HCT116 (cell line): Measurements from ENCODE around the gene CD99. TPM values are rescaled to one million over a fixed set of nuclear protein-coding genes. Genes with fewer than 3 reads are reported as not detected.

ENCODE experiments used
- ATAC-seq: fragments of 200-7000 bp; cut with Tn5 transposase; 2 replicates; pipeline ENCODE4 v1.9.1; 2020; ENCODE audit warnings: mild to moderate bottlenecking, moderate library complexity
- BruUV-seq: library from RNA; stranded (reverse); fragments of 400-500 nt; replicated peaks from 2 replicates; lab custom pipeline; 2021; lab: Mats Ljungman, UMichigan
- CTCF ChIA-PET: fragments of 300-600 bp; sonication (Branson Sonifier 250); formaldehyde crosslinking; loops from one replicate; lab custom pipeline; 2021; ENCODE audit warnings: antibody characterized with exemption; lab: Charles Lee
- POLR2A ChIA-PET: fragments of 300-600, 350-600 bp; sonication (Branson Sonifier 250); formaldehyde crosslinking; loops from one replicate; lab custom pipeline; 2021; ENCODE audit warnings: antibody characterized with exemption; lab: Charles Lee
- RAD21 ChIA-PET, 2 experiments: fragments of 300-600 bp; sonication (Branson Sonifier 250); formaldehyde crosslinking; loops; one replicate each; lab custom pipeline; 2023; ENCODE audit warnings: low total read pairs in 2 of 2; ENCODE audit not compliant: uncharacterized antibody in 2 of 2, unreplicated experiment in 2 of 2, low non-redundant PET in 1 of 2; lab: Charles Lee
- DNase-seq: peaks from one replicate; pipeline ENCODE4 v3.0.0-alpha.2; 2010; ENCODE audit warnings: low read depth, low spot score
- H2AFZ ChIP-seq: fragments of 200-600 bp; shearing (Covaris generic), sonication (generic); 2 replicates; pipeline ENCODE4 v1.6.1; 2017; ENCODE audit warnings: low read depth, mixed run types, mixed read lengths, antibody characterized with exemption, low read length; ENCODE audit not compliant: poor library complexity, severe bottlenecking
- H3K27ac ChIP-seq: 2 replicates; pipeline ENCODE4 v1.5.1; 2012; ENCODE audit warnings: low read depth, low read length
- H3K27me3 ChIP-seq: fragments of 200-600 bp; sonication (generic); 2 replicates; pipeline ENCODE4 v1.6.1; 2016; ENCODE audit warnings: mixed run types, low read length, mixed read lengths; ENCODE audit not compliant: insufficient read depth
- H3K36me3 ChIP-seq, 2 experiments: fragments of 200-500 bp in 1 of 2; fragments of 200-600 bp in 1 of 2; sonication (Bioruptor generic) in 1 of 2; sonication (generic) in 1 of 2; 2 replicates each; pipeline versions ENCODE4 v1.5.1 to v1.6.1; 2014 to 2016; ENCODE audit warnings: low read length in 2 of 2, inconsistent platforms in 1 of 2, mixed read lengths in 1 of 2, mixed run types in 1 of 2; ENCODE audit not compliant: insufficient read depth in 2 of 2, control insufficient read depth in 1 of 2
- H3K4me1 ChIP-seq, 2 experiments: fragments of 200-600 bp in 1 of 2; sonication (generic) in 1 of 2; 2 replicates each; pipeline versions ENCODE4 v1.5.1 to v1.6.1; 2012 to 2017; ENCODE audit warnings: low read length in 2 of 2, inconsistent platforms in 1 of 2, mild to moderate bottlenecking in 1 of 2, mixed read lengths in 1 of 2, mixed run types in 1 of 2, moderate library complexity in 1 of 2; ENCODE audit not compliant: insufficient read depth in 2 of 2, control insufficient read depth in 1 of 2
- H3K4me2 ChIP-seq: fragments of 200-600 bp; sonication (generic); 2 replicates; pipeline ENCODE4 v1.6.1; 2017; ENCODE audit warnings: mixed run types, low read length, mixed read lengths
- H3K4me3 ChIP-seq, 2 experiments: fragments of 200-600 bp in 1 of 2; sonication (generic) in 1 of 2; replicated peaks in 1 of 2; 2 replicates each; pipeline ENCODE4 v1.5.1; 2011 to 2016; ENCODE audit warnings: low read length in 2 of 2, control low read depth in 1 of 2, low read depth in 1 of 2, mild to moderate bottlenecking in 1 of 2, mixed read lengths in 1 of 2, mixed run types in 1 of 2
- H3K79me2 ChIP-seq: fragments of 200-600 bp; sonication (generic); 2 replicates; pipeline ENCODE4 v1.6.1; 2017; ENCODE audit warnings: mild to moderate bottlenecking, mixed run types, low read length, moderate library complexity, mixed read lengths; ENCODE audit not compliant: insufficient read depth
- H3K9ac ChIP-seq: fragments of 200-600 bp; sonication (generic); 2 replicates; pipeline ENCODE4 v1.6.1; 2016; ENCODE audit warnings: low read length, mixed read lengths
- H3K9me2 ChIP-seq: fragments of 200-600 bp; sonication (generic), shearing (Covaris generic); 2 replicates; pipeline ENCODE4 v1.6.1; 2017; ENCODE audit warnings: mixed run types, mild to moderate bottlenecking, moderate library complexity; ENCODE audit not compliant: insufficient read depth
- H3K9me3 ChIP-seq, 2 experiments: fragments of 200-500 bp in 1 of 2; fragments of 200-600 bp in 1 of 2; sonication (Bioruptor generic) in 1 of 2; sonication (generic) in 1 of 2; 2 replicates each; pipeline ENCODE4 v1.6.1; 2014 to 2017; ENCODE audit warnings: low read length in 2 of 2, mixed read lengths in 2 of 2, inconsistent platforms in 1 of 2, low read depth in 1 of 2, mild to moderate bottlenecking in 1 of 2, mixed run types in 1 of 2, moderate library complexity in 1 of 2; ENCODE audit not compliant: control insufficient read depth in 1 of 2, insufficient read depth in 1 of 2
- H4K20me1 ChIP-seq: fragments of 200-600 bp; sonication (generic), shearing (Covaris generic); 2 replicates; pipeline ENCODE4 v1.6.1; 2017; ENCODE audit warnings: mixed run types, mild to moderate bottlenecking, moderate library complexity; ENCODE audit not compliant: insufficient read depth
- CBX3 ChIP-seq: IDR thresholded peaks from 2 replicates; pipeline ENCODE4 v1.6.1; 2012; ENCODE audit warnings: low read depth
- CEBPB ChIP-seq: IDR thresholded peaks from 2 replicates; pipeline ENCODE4 v1.6.1; 2012; ENCODE audit warnings: low read depth
- EGR1 ChIP-seq: IDR thresholded peaks from 2 replicates; pipeline ENCODE4 v1.6.1; 2012; ENCODE audit warnings: low read depth
- ELF1 ChIP-seq: IDR thresholded peaks from 2 replicates; pipeline ENCODE4 v1.6.1; 2012; ENCODE audit warnings: low read depth, borderline replicate concordance
- EZH2 ChIP-seq: fragments of 200-600 bp; sonication (generic); IDR thresholded peaks from 2 replicates; pipeline ENCODE4 v1.6.1; 2017; ENCODE audit warnings: antibody characterized with exemption, mixed run types
- EZH2phosphoT487 ChIP-seq: fragments of 200-600 bp; IDR thresholded peaks from 2 replicates; pipeline ENCODE4 v1.6.1; 2018; ENCODE audit warnings: antibody characterized with exemption, borderline replicate concordance
- FOSL1 ChIP-seq: IDR thresholded peaks from 2 replicates; pipeline ENCODE4 v1.6.1; 2012; ENCODE audit warnings: low read depth
- JUND ChIP-seq: IDR thresholded peaks from 2 replicates; pipeline ENCODE4 v1.6.1; 2012
- POLR2A ChIP-seq: IDR thresholded peaks from 2 replicates; pipeline ENCODE4 v1.7.0; 2011; ENCODE audit warnings: borderline replicate concordance; ENCODE audit not compliant: insufficient read depth, insufficient read length; ENCODE audit errors: extremely low read depth
- POLR2AphosphoS5 ChIP-seq: IDR thresholded peaks from 2 replicates; pipeline ENCODE4 v1.6.1; 2011; ENCODE audit warnings: mild to moderate bottlenecking, low read depth, low read length, moderate library complexity
- RAD21 ChIP-seq: IDR thresholded peaks from 2 replicates; pipeline ENCODE4 v1.6.1; 2012; ENCODE audit warnings: low read depth, mild to moderate bottlenecking
- SIN3A ChIP-seq: IDR thresholded peaks from 2 replicates; pipeline ENCODE4 v1.6.1; 2012; ENCODE audit warnings: low read depth
- SP1 ChIP-seq: IDR thresholded peaks from 2 replicates; pipeline ENCODE4 v1.6.1; 2012; ENCODE audit warnings: low read depth
- SRF ChIP-seq: IDR thresholded peaks from 2 replicates; pipeline ENCODE4 v1.6.1; 2012; ENCODE audit warnings: low read depth
- YY1 ChIP-seq: IDR thresholded peaks from 2 replicates; pipeline ENCODE4 v1.6.1; 2011; ENCODE audit warnings: low read length, low read depth, moderate library complexity, mild to moderate bottlenecking; ENCODE audit not compliant: insufficient replicate concordance; ENCODE audit errors: extremely low read depth
- ZFX ChIP-seq: fragments of 450-650 bp; IDR thresholded peaks from 2 replicates; pipeline ENCODE4 v1.6.1; 2017
- intact Hi-C: fragments of 100-400 bp; cut with micrococcal nuclease; formaldehyde crosslinking; loops from 2 replicates; pipeline ENCODE4 v1.10.0; 2022
- total RNA-seq: library from RNA; stranded (reverse); gene quantifications from one replicate; pipeline ENCODE4 v1.2.1, GENCODE V29; 2021; ENCODE audit not compliant: unreplicated experiment
- TF ChIP-seq, protein P1 (sequence below): IDR thresholded peaks from 2 replicates; pipeline ENCODE4 v1.6.1; 2012; ENCODE audit warnings: low read depth
- TF ChIP-seq, protein P2 (sequence below), 3 experiments: fragments of 200-600 bp in 1 of 3; sonication (generic) in 1 of 3; IDR thresholded peaks in 2 of 3; conservative IDR thresholded peaks in 1 of 3; 2 replicates each; pipeline ENCODE4 v1.5.1; 2012 to 2017; ENCODE audit warnings: low read depth in 2 of 3, low read length in 2 of 3, antibody characterized with exemption in 1 of 3, borderline replicate concordance in 1 of 3, control low read depth in 1 of 3, mild to moderate bottlenecking in 1 of 3, mixed read lengths in 1 of 3, mixed run types in 1 of 3, moderate library complexity in 1 of 3; ENCODE audit not compliant: insufficient read depth in 1 of 3
- TF ChIP-seq, protein P3 (sequence below): IDR thresholded peaks from 2 replicates; pipeline ENCODE4 v1.6.1; 2012
- TF ChIP-seq, protein P4 (sequence below): IDR thresholded peaks from 2 replicates; pipeline ENCODE4 v1.6.1; 2012

Gene CD99
- total RNA-seq, 1 experiment from 2014 or later = 59.6 TPM

DNA sequence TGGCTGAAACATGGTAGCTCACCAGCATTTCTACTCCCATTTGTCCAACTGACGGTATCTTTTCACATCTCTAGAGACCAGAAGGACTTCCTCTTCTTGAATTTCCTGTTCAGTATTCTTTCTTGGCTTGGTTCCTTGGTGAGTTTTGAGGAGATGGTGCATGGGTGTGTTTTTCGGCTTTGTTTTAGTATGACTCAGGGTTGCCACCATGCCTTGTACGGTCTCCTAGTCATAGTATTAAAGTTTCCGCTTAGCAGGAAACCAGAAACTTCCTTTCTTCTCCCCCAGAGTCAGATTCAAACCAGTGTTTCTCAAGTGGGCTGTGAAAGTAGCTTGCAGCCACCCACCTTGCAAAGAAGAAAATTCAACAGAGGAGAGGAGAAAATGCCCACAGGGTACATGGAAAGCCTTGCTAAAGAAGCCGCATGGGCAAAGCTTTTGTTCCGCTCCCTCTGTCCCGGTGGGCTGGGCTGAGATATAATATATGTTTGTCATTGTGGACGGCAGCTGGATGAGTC lies 5.7 kb downstream of the CD99 start (continued):
- TF ChIP-seq SP1 = no peak

DNA sequence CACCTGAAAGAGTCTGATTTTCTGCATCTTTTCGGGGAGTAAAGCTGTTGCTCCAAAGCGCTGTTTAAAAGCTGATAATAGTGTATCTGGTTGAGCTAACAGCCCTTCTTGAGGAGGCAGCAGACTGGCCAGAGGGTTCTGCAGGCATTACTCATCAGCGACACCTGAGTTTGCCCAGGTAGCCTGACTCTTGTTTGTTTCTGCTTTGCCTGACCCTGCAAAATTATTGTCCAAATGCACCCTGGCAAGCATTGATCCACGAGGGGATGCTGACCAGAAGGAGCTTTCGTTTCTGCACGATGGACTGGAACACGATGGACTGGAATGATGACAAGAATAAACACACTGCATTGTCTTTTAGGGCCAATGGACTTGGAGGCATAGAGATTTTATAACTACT lies 6.2 kb downstream of the CD99 start:
- H3K4me1 ChIP-seq = peaks cover 0 to 37% of the 10 kb centered on the region in 2 experiments; a peak in 2 of 4 replicates
- no peaks in the 10 kb centered on the region for H3K27me3 ChIP-seq
- no peak for DNase-seq
- no peak for TF ChIP-seq CBX3
- TF ChIP-seq SIN3A = no peak
- TF ChIP-seq ELF1 = no peak
- TF ChIP-seq EZH2phosphoT487 = no peak
- no peak for TF ChIP-seq FOSL1
- TF ChIP-seq JUND = no peak
- TF ChIP-seq, protein P1, sequence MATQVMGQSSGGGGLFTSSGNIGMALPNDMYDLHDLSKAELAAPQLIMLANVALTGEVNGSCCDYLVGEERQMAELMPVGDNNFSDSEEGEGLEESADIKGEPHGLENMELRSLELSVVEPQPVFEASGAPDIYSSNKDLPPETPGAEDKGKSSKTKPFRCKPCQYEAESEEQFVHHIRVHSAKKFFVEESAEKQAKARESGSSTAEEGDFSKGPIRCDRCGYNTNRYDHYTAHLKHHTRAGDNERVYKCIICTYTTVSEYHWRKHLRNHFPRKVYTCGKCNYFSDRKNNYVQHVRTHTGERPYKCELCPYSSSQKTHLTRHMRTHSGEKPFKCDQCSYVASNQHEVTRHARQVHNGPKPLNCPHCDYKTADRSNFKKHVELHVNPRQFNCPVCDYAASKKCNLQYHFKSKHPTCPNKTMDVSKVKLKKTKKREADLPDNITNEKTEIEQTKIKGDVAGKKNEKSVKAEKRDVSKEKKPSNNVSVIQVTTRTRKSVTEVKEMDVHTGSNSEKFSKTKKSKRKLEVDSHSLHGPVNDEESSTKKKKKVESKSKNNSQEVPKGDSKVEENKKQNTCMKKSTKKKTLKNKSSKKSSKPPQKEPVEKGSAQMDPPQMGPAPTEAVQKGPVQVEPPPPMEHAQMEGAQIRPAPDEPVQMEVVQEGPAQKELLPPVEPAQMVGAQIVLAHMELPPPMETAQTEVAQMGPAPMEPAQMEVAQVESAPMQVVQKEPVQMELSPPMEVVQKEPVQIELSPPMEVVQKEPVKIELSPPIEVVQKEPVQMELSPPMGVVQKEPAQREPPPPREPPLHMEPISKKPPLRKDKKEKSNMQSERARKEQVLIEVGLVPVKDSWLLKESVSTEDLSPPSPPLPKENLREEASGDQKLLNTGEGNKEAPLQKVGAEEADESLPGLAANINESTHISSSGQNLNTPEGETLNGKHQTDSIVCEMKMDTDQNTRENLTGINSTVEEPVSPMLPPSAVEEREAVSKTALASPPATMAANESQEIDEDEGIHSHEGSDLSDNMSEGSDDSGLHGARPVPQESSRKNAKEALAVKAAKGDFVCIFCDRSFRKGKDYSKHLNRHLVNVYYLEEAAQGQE = no peak
- no peak for TF ChIP-seq POLR2AphosphoS5
- no peak for TF ChIP-seq EZH2
- no peak for TF ChIP-seq CEBPB
- no peak for TF ChIP-seq RAD21
- no peak for TF ChIP-seq YY1
- no peak for TF ChIP-seq SRF
- TF ChIP-seq, protein P2, sequence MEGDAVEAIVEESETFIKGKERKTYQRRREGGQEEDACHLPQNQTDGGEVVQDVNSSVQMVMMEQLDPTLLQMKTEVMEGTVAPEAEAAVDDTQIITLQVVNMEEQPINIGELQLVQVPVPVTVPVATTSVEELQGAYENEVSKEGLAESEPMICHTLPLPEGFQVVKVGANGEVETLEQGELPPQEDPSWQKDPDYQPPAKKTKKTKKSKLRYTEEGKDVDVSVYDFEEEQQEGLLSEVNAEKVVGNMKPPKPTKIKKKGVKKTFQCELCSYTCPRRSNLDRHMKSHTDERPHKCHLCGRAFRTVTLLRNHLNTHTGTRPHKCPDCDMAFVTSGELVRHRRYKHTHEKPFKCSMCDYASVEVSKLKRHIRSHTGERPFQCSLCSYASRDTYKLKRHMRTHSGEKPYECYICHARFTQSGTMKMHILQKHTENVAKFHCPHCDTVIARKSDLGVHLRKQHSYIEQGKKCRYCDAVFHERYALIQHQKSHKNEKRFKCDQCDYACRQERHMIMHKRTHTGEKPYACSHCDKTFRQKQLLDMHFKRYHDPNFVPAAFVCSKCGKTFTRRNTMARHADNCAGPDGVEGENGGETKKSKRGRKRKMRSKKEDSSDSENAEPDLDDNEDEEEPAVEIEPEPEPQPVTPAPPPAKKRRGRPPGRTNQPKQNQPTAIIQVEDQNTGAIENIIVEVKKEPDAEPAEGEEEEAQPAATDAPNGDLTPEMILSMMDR (IDR thresholded peaks at IDR 0.05 in 2 of 3, conservative IDR thresholded peaks at IDR 0.05 in 1 of 3; ENCODE audit: borderline replicate concordance in 1 of 3, insufficient read depth in 1 of 3, low read depth in 2 of 3, low read length in 2 of 3) = no peak
- TF ChIP-seq, protein P3, sequence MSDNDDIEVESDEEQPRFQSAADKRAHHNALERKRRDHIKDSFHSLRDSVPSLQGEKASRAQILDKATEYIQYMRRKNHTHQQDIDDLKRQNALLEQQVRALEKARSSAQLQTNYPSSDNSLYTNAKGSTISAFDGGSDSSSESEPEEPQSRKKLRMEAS = no peak
- TF ChIP-seq, protein P4, sequence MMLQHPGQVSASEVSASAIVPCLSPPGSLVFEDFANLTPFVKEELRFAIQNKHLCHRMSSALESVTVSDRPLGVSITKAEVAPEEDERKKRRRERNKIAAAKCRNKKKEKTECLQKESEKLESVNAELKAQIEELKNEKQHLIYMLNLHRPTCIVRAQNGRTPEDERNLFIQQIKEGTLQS = no peak
- no peak for TF ChIP-seq EGR1
- TF ChIP-seq SP1 = no peak
- TF ChIP-seq ZFX = no peak
- TF ChIP-seq POLR2A = no peak
- TF ChIP-seq, all 23 proteins: peak for 0
- Histone ChIP-seq H3K9ac (peak overlapping the region; percentile 6; the same call in 1 of the 2 replicates), H2AFZ (no peak overlapping the region), H3K4me3 (no peak overlapping the region), H3K4me2 (0 out of 2 replicates have a peak overlapping the region, but pooled peaks have one; percentile 30), H3K79me2 (peaks cover 48% of the 10 kb centered on the region), H4K20me1 (no peaks in the 10 kb centered on the region), H3K27ac (no peak overlapping the region), H3K9me2 (no peaks in the 10 kb centered on the region), H3K9me3 (no peaks in the 10 kb centered on the region), H3K36me3 (no peaks in the 10 kb centered on the region)
- ChIA-PET CTCF (no interaction called here), POLR2A (no interaction called here), RAD21 (no interaction called here)
- no TSS peak for BruUV-seq
- intact Hi-C loops = no loop called here
- no peak for ATAC-seq
